ENCODE results near the gene NT5DC4. TPM values are rescaled to one million over a fixed set of nuclear protein-coding genes. Genes with fewer than 3 reads are reported as not detected.

The NT5DC4 gene
- total and polyA plus RNA-seq, 2 of the 8 experiments (the other 6 are each of a cell fraction or from before 2014, with no cell fraction given) = not detected

GRCh38 chr2:112756207-112756606, 35.4 kb downstream of the NT5DC4 start:
- Histone ChIP-seq H2BK20ac (ENCODE audit: low read length) (no peak overlapping the region), H3K9me3 (ENCODE audit: insufficient read depth in 2 of 2, low read depth in 1 of 2, low read length in 1 of 2) (no peaks in the 10 kb centered on the region), H3K14ac (ENCODE audit: insufficient read length) (no peak overlapping the region), H4K20me1 (replicated peaks in 1 of 2; ENCODE audit: control insufficient read depth in 1 of 2, insufficient read depth in 2 of 2, low read length in 2 of 2) (peaks cover 1 to 2% of the 10 kb centered on the region in 2 experiments), H4K5ac (ENCODE audit: insufficient read length, low read depth, low read length) (no peak overlapping the region), H2BK120ac (replicated peaks; ENCODE audit: low read depth, low read length) (no peak overlapping the region), H3K79me1 (ENCODE audit: low read depth, low read length) (peaks cover 2% of the 10 kb centered on the region; the same call in 1 of the 2 replicates), H3K27ac (ENCODE audit: low read depth, low read length) (no peak overlapping the region), H3K18ac (ENCODE audit: extremely low read depth, low read length) (no peak overlapping the region), H2AK5ac (ENCODE audit: low read depth, low read length) (no peak overlapping the region), H3K56ac (replicated peaks; ENCODE audit: insufficient read length, low read depth, low read length) (no peak overlapping the region), H3K79me2 (ENCODE audit: control insufficient read depth in 1 of 2, insufficient read depth in 2 of 2, low read length in 2 of 2) (no peaks in the 10 kb centered on the region), H2BK12ac (ENCODE audit: low read depth, low read length) (no peak overlapping the region), H2BK5ac (ENCODE audit: low read depth, low read length) (no peak overlapping the region), H4K91ac (replicated peaks; ENCODE audit: insufficient read length, low read length) (no peak overlapping the region), H3K4me2 (ENCODE audit: insufficient read depth in 1 of 2, low read depth in 2 of 2, low read length in 2 of 2) (no peak overlapping the region), H3K23me2 (ENCODE audit: low read depth, low read length) (0 out of 2 replicates have a peak, but pooled peaks cover 1% of the 10 kb centered on the region), H3K23ac (ENCODE audit: insufficient read length) (no peak overlapping the region), H3K9ac (replicated peaks in 1 of 4; ENCODE audit: extremely low read depth in 1 of 4, low read depth in 3 of 4, low read length in 3 of 4) (no peak overlapping the region), H3K36me3 (ENCODE audit: control insufficient read depth in 2 of 4, insufficient read depth in 4 of 4, low read length in 3 of 4) (peaks cover 4 to 66% (median 35%) of the 10 kb centered on the region in 4 experiments; a peak in 7 of 8 replicates), H2AFZ (ENCODE audit: low read length) (no peak overlapping the region), H3K4me1 (replicated peaks in 1 of 4; ENCODE audit: control insufficient read depth in 3 of 4, insufficient read depth in 4 of 4, low read length in 3 of 4) (no peaks in the 10 kb centered on the region), H3K4ac (replicated peaks; ENCODE audit: insufficient read length, low read depth, low read length) (no peak overlapping the region), H3K27me3 (replicated peaks in 1 of 4; ENCODE audit: control insufficient read depth in 3 of 4, extremely low read depth in 1 of 4, insufficient read depth in 3 of 4, low read length in 3 of 4) (no peaks in the 10 kb centered on the region), H3K4me3 (ENCODE audit: extremely low read depth in 1 of 4, insufficient read depth in 2 of 4, low read depth in 3 of 4, low read length in 4 of 4) (no peak overlapping the region), H4K8ac (ENCODE audit: extremely low read depth, insufficient read depth, low read length) (no peak overlapping the region), H2BK15ac (ENCODE audit: low read length) (no peak overlapping the region)
- DNase-seq (ENCODE audit: low read depth in 1 of 2, low spot score in 2 of 2) (no peak), FAIRE-seq (no peak)
- 91% methylated on average over 3 of the region's 3 CpGs; no CpG with 5 or more reads in 1 of the 2 experiments for WGBS, 2 experiments (ENCODE audit: extremely low coverage in 1 of 2, insufficient coverage in 1 of 2, insufficient read length in 1 of 2, insufficient replicate concordance in 2 of 2, low coverage in 1 of 2, low lambda C conversion rate in 2 of 2, missing lambda C conversion rate in 1 of 2)
- POLR2A ChIA-PET (ENCODE audit: partially characterized antibody) = no interaction called here
- TF ChIP-seq POLR2A (IDR thresholded peaks at IDR 0.05; ENCODE audit: control extremely low read depth in 1 of 2, low read depth in 2 of 2, low read length in 2 of 2) = no peak
- CTCF ChIA-PET (ENCODE audit: partially characterized antibody) = interaction anchor here (0.6 to 9.8 kb wide), 4 partner anchors 23 to 203 kb away, joined by 3 to 178 read pairs (median 5); no protein-coding TSS in a partner anchor

Data from H1 (cell line).